Activated gamma-delta T cell treated with anti-CD3 and anti-CD28 coated beads, Interleukin-2, amount 50 U/mL, for 16 hours (primary cell): ENCODE results near the gene ACSS1.

ENCODE experiments used
- DNase-seq: peaks from one replicate; pipeline ENCODE4 v3.0.0-alpha.2; 2020; ENCODE audit warnings: low read depth

The ACSS1 gene

DNA sequence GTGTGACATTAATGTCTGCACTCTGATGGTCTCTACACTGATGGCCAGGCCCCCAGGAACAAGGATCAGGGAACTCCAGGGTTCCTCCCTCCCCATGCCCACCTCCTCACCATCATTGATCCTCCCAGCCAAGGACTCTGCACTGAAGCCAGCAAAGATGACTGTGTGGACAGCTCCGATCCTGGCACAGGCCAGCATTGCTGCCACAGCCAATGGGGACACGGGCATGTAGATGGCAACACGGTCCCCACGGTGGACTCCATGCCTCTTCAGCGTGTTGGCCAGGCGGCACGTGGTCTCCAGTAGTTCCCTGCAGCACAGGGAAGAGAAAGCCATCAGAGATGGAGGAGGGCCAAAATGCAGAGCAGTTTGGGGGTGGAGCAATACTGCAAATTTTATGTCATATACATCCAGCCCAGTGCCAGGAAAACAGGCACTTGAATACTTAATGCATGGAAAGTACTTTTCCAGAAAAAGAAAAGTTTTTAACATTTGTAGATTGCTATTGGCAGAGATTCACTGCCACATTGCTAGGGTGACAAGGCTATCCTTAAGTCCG lies 27.2 kb downstream of the ACSS1 start:
- DNase-seq = no peak

- DNase-seq = no peak
Observed at GRCh38 chr20:25030007-25030648, 27.8 kb downstream of the ACSS1 start.

GRCh38 chr20:25025986-25026605 lies 31.8 kb downstream of the ACSS1 start:
- no peak for DNase-seq

DNA sequence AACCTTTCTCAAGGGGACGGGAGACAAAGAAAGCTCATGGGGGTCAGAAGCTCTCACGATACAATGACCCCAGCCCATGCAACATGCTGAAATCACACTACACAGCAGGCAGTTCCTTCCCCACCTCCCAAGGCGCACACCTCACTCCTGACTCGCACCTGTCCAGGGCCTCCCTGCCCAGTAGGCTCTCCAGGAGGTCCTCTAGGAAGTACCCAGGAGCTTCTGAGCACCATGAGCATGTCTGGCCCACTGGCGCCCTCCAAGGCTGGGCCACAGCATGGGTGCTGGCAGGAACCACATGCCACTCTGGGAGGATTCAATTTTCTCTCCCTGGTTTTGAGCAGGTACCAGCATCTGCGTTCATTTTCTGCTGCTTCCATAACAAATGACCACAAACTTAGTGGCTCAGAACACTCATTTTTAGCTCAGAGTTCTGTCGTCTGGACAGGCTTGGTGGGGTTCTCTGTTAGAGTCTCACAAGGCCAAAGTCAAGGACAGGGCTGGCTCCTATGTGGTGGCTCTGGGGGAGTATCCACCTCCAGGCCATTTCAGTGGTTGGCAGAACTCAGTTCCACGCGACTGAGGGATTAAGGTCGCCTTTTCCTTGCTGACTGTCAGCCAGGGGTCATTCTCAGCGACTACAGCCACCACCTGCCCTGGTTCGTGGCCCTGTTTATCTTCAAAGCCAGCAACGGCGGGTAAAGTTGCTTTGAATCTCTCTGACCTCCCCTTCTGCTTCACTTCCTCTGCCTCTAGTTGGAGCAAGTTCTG lies 32.7 kb downstream of the ACSS1 start:
- no peak for DNase-seq

DNA sequence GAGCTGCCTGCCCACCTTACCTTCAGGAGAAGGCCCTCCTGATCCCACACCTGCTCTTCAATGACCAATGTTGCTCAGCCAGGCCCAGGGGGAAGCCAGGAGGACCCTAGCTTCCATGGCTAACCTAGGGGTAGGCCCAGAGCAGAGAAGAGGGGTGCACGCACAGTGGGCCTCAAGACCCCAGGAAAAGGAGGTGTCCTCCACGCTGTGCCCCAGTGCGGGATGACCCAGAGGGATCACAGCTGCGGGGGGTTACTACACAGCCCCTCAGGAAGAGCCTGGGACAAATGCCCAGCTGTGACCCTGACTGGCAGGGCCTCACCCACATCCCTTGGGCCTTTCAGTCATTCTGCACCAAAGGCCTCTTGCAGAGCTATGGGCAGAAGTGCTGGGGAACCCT lies 33.8 kb downstream of the ACSS1 start:
- DNase-seq = no peak

- no peak for DNase-seq
Observed at GRCh38 chr20:25023356-25023755, 34.6 kb downstream of the ACSS1 start.

DNA sequence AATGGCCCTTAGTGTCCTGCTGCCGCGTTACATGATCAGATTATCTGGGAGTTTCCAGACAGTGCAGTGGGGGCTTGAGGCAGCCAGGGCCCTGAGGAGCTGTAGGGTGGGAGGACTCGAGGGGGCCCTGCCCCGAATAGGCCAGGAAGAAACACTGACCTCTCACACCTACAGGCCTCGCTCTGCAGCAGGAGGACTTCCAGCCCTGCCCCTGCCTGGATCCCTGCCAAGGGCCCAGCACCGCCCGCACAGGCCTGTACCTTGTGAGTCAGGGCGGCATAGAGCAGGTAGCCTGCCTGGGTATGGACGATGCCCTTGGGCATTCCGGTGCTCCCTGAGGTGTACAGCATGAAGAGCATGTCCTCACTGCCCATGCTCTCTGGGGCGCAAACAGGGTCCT lies 35.3 kb downstream of the ACSS1 start:
- DNase-seq = no peak

DNA sequence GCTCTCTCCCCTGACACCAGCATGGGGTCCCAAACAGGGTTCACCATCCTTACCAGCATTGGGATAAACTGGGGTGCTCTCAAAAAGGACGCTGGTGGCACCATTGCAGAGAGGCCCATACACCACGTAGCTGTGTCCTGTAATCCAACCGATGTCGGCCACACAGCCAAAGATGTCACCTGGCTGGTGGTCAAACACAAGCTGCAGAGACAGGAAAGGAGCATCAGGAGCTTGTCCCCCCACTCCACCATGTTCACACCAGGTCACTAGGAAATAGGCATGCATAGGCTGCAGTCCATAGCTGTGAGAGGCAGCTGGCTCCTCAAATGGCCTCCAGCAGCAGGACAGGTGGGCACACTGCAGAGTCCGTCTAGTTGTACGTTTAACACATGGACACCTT lies 36.6 kb downstream of the ACSS1 start:
- no peak for DNase-seq

DNA sequence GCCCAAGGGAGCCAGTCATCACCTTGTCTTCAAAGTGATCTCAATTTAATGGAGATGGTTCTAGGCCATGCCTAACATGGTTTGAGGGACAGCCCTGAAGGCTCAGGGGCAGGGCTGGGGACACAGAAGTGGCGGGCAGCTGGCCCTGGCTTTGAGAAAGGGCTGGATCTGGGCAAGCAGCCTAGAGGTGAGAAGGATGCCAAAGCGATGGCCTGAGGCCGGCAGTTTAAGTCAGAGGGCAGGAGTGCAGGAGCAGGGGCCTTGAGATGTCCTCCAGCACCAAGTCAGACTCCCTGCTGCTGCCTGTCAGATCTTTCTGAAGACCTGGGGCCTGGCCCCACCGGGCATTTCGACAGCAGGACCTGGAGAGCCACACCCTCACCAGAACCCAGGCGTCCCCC lies 37.0 kb downstream of the ACSS1 start:
- no peak for DNase-seq

DNA sequence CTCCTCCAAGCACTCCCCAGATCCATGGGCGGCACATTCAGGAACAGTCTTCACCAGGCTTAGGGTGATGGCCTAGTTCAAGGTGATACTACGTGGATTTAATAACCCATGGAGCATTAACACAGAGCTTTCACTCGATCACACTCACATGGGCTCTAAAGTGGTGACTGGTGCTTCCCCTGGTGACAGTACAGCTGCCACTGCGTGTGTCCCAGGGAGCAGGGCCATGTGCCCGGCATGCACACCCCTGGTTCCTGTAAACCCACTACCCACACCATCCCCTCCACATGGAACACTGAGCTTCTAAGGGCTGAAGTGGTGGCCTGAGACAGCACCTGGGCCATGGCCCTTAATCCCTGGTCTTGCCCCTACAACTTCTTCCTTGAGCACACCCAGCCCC lies 37.6 kb downstream of the ACSS1 start:
- DNase-seq = no peak

GRCh38 chr20:25019381-25020155 lies 38.4 kb downstream of the ACSS1 start:
- no peak for DNase-seq

- no peak for DNase-seq
Observed at GRCh38 chr20:25018841-25019240, 39.1 kb downstream of the ACSS1 start.

GRCh38 chr20:25018425-25018824 lies 39.5 kb downstream of the ACSS1 start:
- DNase-seq = no peak

GRCh38 chr20:25017257-25017803 lies 40.6 kb downstream of the ACSS1 start:
- no peak for DNase-seq

GRCh38 chr20:25016471-25016870 lies 41.5 kb downstream of the ACSS1 start:
- DNase-seq = no peak

- no peak for DNase-seq
Observed at GRCh38 chr20:25015986-25016385, 42.0 kb downstream of the ACSS1 start.

- DNase-seq = no peak
Observed at GRCh38 chr20:25014816-25015215, 43.1 kb downstream of the ACSS1 start.

- DNase-seq = no peak
Observed at GRCh38 chr20:25013478-25014380, 44.2 kb downstream of the ACSS1 start.

DNA sequence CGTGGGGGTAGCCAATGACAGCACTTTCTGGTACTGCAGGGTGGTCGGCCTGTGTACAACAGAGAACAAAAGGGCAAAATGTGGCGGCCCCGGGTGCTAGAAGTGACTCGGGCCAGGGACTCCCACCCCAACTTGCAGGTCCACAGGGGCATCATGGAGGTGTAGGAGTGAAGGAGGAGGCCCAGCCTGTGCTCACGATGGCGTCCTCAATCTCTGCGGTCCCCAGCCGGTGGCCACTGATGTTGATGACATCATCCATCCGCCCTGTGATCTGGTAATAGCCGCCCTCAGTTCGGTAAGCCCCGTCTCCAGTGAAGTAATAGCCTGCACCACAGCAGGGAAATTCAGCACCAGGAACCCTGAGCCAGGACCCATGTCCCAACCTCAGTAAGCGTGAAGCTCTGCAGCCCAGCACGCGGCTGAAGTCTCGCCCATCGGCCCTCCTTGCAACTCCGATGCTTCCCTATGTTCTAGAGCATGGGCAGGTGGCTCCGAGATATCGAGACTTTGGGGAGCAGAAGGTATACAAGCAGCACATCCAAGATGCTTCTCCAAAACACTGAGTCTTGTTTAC lies 45.2 kb downstream of the ACSS1 start:
- DNase-seq = no peak

DNA sequence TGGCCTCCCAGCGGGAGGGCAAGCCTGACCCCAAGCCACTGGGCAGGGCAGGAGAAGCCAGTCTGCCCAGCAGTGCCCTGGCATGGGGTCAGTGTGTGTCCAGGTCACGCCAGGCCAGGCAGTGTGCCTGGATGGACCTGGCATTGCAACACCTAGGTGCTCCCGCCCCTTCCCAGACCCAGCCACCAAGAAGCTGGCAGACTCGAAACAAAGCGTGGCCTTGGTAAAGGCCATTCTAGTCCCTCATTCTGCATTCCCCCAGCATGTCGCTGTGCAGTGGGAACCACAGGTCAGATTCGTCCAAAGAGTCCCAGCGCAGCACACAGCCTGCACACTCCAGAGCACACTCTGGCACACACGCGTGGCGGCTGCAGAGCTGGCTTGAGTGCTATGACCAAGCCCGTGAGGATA lies 46.1 kb downstream of the ACSS1 start:
- DNase-seq = no peak

DNA sequence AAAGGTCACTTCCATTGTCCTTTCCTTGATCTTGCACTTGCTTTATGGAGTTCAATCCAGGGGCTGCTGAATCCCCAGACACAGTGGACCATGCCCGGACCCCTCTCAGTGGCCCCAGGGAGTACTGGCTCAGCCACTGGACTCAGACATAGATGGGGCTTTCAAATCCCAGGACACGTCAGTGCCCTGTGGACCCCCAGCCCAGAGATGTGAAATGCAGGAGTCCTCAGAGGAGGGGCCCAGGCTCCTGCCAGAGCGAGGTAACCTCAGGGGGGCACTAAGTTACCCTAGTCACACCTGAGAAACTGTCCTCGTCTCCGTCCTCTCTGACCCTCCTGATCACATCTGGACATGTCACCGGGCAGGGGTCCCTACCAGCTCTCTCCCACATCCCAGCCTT lies 46.7 kb downstream of the ACSS1 start:
- DNase-seq = no peak
